MCF 10A (cell line): ENCODE data around the gene SLCO2A1. TPM values are rescaled to one million over a fixed set of nuclear protein-coding genes. Genes with fewer than 3 reads are reported as not detected.

Experiments used
- BruUV-seq: library from RNA; stranded (reverse); fragments of 400-500 nt; replicated peaks from 2 replicates; lab custom pipeline; 2021; lab: Mats Ljungman, UMichigan
- CTCF ChIA-PET: fragments of 300-600 bp; sonication (Branson Sonifier 250); formaldehyde crosslinking; extraction: SDS; loops from one replicate; lab custom pipeline; 2021; ENCODE audit warnings: antibody characterized with exemption, inconsistent platforms; lab: Yijun Ruan, JAX
- POLR2A ChIA-PET: fragments of 300-600, 350-650 bp; sonication (Branson Sonifier 250); formaldehyde crosslinking; extraction: SDS; loops from one replicate; lab custom pipeline; 2020; ENCODE audit warnings: antibody characterized with exemption, inconsistent platforms; lab: Yijun Ruan, JAX
- DNase-seq: peaks from one replicate; pipeline ENCODE4 v3.0.0-alpha.2; 2018; ENCODE audit not compliant: unreplicated experiment
- H3K27ac Mint-ChIP-seq: one replicate; pipeline ENCODE4 v1.8.0; 2022; ENCODE audit warnings: mild to moderate bottlenecking, low read depth, mixed read lengths; ENCODE audit not compliant: unreplicated experiment
- H3K27me3 Mint-ChIP-seq: one replicate; pipeline ENCODE4 v1.8.0; 2022; ENCODE audit warnings: mixed read lengths; ENCODE audit not compliant: insufficient read depth, unreplicated experiment
- H3K36me3 Mint-ChIP-seq: one replicate; pipeline ENCODE4 v1.8.0; 2022; ENCODE audit warnings: mild to moderate bottlenecking, moderate library complexity, mixed read lengths; ENCODE audit not compliant: insufficient read depth, unreplicated experiment
- H3K4me1 Mint-ChIP-seq: one replicate; pipeline ENCODE4 v1.8.0; 2022; ENCODE audit warnings: mixed read lengths; ENCODE audit not compliant: insufficient read depth, unreplicated experiment
- H3K4me3 Mint-ChIP-seq: one replicate; pipeline ENCODE4 v1.8.0; 2022; ENCODE audit warnings: mild to moderate bottlenecking, moderate library complexity, mixed read lengths; ENCODE audit not compliant: unreplicated experiment
- H3K9me3 Mint-ChIP-seq: one replicate; pipeline ENCODE4 v1.8.0; 2022; ENCODE audit warnings: mixed read lengths; ENCODE audit not compliant: unreplicated experiment
- CTCF ChIP-seq: fragments of 200-600 bp; IDR thresholded peaks from one replicate; pipeline ENCODE4 v1.8.0; 2022; ENCODE audit warnings: antibody characterized with exemption, mild to moderate bottlenecking; ENCODE audit not compliant: unreplicated experiment
- intact Hi-C: fragments of 100-400 bp; cut with micrococcal nuclease; formaldehyde crosslinking; loops from 2 replicates; pipeline ENCODE4 v1.14.1; 2022
- total RNA-seq: library from RNA; stranded (reverse); gene quantifications from 2 replicates; pipeline ENCODE4 v1.2.3, GENCODE V29; 2022

Gene SLCO2A1
- total RNA-seq, 1 experiment from 2014 or later: 1.0 TPM

DNA sequence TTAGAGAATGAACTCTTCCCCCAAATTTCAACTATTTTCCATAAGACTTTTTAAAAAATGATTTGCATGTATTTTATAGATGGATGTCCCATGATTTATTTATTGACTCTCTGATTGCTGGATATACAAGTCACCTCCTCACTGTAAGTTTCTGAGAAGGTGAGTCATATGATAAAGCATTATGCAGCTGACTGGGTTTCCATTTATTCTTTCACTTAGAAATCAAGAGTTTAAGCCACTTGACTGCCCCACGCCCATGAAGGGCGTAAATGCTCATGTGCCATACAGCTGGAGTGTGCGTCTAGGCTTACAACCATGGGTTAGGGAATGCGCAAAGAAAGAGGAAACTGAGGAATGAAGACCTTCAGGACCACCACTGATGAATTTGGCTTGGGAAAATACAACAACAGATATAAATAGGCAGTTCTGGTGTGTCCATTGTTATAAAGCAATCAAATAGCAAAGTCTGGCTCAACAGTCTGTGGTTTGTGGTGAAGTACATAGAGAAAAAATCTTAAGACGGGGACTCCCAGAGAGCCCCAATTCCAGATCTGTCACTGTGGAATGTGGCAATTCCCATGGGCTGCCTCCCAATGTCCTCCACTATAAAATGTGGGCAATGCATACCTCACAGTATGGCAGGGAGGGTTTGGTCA lies 20.3 kb downstream of the SLCO2A1 start:
- H3K4me1 Mint-ChIP-seq: peaks cover 20% of the 10 kb centered on the region
- CTCF ChIA-PET: interaction anchor here (0.7 to 1.4 kb wide), 2 partner anchors 14 to 570 kb away, joined by 3 to 4 read pairs; no protein-coding TSS in a partner anchor
- no peaks in the 10 kb centered on the region for H3K27me3 Mint-ChIP-seq
- intact Hi-C loops: no loop called here
- TF ChIP-seq CTCF: no peak
- POLR2A ChIA-PET: interaction anchor here (0.6 to 1.0 kb wide), 2 partner anchors 16 to 85 kb away, joined by 3 to 4 read pairs; no protein-coding TSS in a partner anchor
- H3K27ac Mint-ChIP-seq: no peak overlapping the region
- no peaks in the 10 kb centered on the region for H3K9me3 Mint-ChIP-seq
- no peaks in the 10 kb centered on the region for H3K36me3 Mint-ChIP-seq
- no peak overlapping the region for H3K4me3 Mint-ChIP-seq
- peak; percentile 23 for DNase-seq
- BruUV-seq: no TSS peak

DNA sequence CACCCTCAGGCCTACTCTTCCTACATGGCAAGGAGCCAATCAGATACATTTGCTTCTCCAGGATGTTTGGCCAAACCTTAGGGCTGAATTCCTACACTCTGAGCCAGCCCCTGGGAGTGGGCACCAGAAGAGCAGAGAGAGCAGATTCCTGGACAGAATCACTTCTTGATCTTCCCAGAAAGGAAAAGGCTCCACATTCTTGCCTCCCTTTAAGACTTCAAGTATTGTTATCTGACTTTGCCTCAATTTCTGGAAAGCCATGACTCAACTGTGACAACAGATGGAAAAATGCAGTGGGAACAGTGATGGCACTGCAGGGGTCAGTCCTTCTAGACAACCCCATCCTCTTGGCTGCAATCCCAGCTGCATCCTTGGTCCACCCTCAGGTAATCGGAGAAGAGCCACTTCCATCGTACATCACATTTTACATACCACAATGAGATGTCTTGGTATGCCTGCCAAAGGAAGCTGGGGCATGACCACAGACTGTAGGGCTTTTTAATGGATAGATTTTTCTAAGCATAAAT lies 21.0 kb downstream of the SLCO2A1 start:
- ChIA-PET CTCF (no interaction called here), POLR2A (interaction anchor here (1.0 kb wide), 1 partner anchor 15 kb away, joined by 4 read pairs; no protein-coding TSS in a partner anchor)
- Mint-ChIP-seq H3K27ac (no peak overlapping the region), H3K4me1 (peaks cover 20% of the 10 kb centered on the region), H3K27me3 (no peaks in the 10 kb centered on the region), H3K36me3 (no peaks in the 10 kb centered on the region), H3K4me3 (no peak overlapping the region), H3K9me3 (no peaks in the 10 kb centered on the region)
- intact Hi-C loops: no loop called here
- no peak for TF ChIP-seq CTCF
- DNase-seq: peak; percentile 75
- no TSS peak for BruUV-seq

DNA sequence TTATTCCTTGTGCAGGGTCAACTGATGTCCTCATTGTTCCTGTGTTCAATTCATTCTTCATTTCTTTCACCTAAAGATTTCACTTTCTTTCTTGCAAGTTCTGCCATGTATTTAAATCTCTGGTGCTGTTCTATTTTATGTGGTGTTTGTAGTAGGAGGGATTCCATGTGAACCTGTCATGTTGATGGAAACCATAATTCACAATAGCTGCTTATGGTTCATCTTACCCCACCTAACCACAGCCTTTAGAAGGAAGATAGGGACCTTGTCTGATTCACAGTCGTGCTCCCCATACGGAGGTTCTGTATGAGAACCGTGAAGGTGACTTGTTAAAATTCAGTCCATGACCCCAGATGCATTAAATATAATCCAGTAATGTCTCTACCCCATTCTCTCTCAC lies 21.9 kb downstream of the SLCO2A1 start:
- Mint-ChIP-seq H3K4me3 (no peak overlapping the region), H3K4me1 (peaks cover 20% of the 10 kb centered on the region), H3K27me3 (no peaks in the 10 kb centered on the region), H3K9me3 (no peaks in the 10 kb centered on the region), H3K27ac (no peak overlapping the region), H3K36me3 (no peaks in the 10 kb centered on the region)
- TF ChIP-seq CTCF: no peak
- no peak for DNase-seq
- BruUV-seq: no TSS peak
- intact Hi-C loops: no loop called here
- ChIA-PET POLR2A (no interaction called here), CTCF (no interaction called here)

DNA sequence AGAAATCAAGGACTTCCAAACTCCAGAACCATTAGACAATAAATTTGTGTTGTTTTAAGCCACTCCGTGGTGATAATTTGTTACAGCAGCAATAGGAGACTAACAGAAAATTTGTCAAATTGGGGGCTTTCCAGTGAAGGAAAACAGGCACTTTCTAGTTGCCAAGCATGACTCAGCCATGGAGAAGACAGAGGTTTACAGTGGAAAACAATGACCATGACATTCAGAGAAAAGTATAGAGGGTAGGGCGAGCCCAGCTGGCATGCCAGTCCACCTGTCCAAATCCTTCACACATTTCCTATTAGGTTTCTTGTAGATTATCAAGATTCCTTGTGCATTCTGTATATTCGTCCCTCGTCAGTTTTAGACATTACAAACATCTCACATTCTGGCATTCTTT lies 24.9 kb downstream of the SLCO2A1 start:
- intact Hi-C loops: no loop called here
- Mint-ChIP-seq H3K27ac (no peak overlapping the region), H3K9me3 (no peaks in the 10 kb centered on the region), H3K36me3 (no peaks in the 10 kb centered on the region), H3K27me3 (no peaks in the 10 kb centered on the region), H3K4me1 (peaks cover 16% of the 10 kb centered on the region), H3K4me3 (no peak overlapping the region)
- POLR2A ChIA-PET: no interaction called here
- no peak for DNase-seq
- CTCF ChIA-PET: interaction anchor here (0.6 to 1.0 kb wide), 2 partner anchors 60 to 441 kb away, joined by 3 to 4 read pairs; no protein-coding TSS in a partner anchor
- BruUV-seq: no TSS peak
- TF ChIP-seq CTCF: no peak
